Uterus (tissue), 2 donors: ENCODE results near the gene MIGA1.

Experiments
- POLR2A ChIP-seq, 2 donors: fragments of 450-650 bp; IDR thresholded peaks; one replicate each; pipeline ENCODE4 v1.6.1; 2016; ENCODE audit warnings: antibody characterized with exemption in 2 of 2, mild to moderate bottlenecking in 1 of 2, moderate library complexity in 1 of 2
- TF ChIP-seq, protein P1 (sequence below), 4 experiments: fragments of 200-600 bp in 2 of 4; fragments of 450-650 bp in 2 of 4; sonication (generic) in 2 of 4; IDR thresholded peaks; one replicate each; pipeline ENCODE4 v1.5.1; 2016 to 2019; ENCODE audit warnings: antibody characterized with exemption in 4 of 4, mild to moderate bottlenecking in 2 of 4, moderate library complexity in 1 of 4

- TF ChIP-seq, protein P1, sequence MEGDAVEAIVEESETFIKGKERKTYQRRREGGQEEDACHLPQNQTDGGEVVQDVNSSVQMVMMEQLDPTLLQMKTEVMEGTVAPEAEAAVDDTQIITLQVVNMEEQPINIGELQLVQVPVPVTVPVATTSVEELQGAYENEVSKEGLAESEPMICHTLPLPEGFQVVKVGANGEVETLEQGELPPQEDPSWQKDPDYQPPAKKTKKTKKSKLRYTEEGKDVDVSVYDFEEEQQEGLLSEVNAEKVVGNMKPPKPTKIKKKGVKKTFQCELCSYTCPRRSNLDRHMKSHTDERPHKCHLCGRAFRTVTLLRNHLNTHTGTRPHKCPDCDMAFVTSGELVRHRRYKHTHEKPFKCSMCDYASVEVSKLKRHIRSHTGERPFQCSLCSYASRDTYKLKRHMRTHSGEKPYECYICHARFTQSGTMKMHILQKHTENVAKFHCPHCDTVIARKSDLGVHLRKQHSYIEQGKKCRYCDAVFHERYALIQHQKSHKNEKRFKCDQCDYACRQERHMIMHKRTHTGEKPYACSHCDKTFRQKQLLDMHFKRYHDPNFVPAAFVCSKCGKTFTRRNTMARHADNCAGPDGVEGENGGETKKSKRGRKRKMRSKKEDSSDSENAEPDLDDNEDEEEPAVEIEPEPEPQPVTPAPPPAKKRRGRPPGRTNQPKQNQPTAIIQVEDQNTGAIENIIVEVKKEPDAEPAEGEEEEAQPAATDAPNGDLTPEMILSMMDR (IDR thresholded peaks at IDR 0.05), result no peak
- no peak for TF ChIP-seq POLR2A (IDR thresholded peaks at IDR 0.05)
Measured at GRCh38 chr1:77925956-77926355, 146.5 kb downstream of the MIGA1 start.
